ENCODE measurements around the gene ITIH4. TPM values are rescaled to one million over a fixed set of nuclear protein-coding genes. Genes with fewer than 3 reads are reported as not detected.

ITIH4 gene
- total RNA-seq, 2 donors from 2014 or later: 50.6 to 51.4 TPM

- no peak overlapping the region for H3K4me3 ChIP-seq
- DNase-seq (ENCODE audit: low spot score): no peak
- no peak for TF ChIP-seq CTCF (IDR thresholded peaks at IDR 0.05)
- no peaks in the 10 kb centered on the region for H3K36me3 ChIP-seq
- ATAC-seq (ENCODE audit: insufficient number of reproducible peaks, low FRiP score, low read depth): no peak
- H3K9me3 ChIP-seq: no peaks in the 10 kb centered on the region
- H3K4me1 ChIP-seq (ENCODE audit: control insufficient read depth in 1 of 2, low read depth in 2 of 2): no peaks in the 10 kb centered on the region
- no peak overlapping the region for H3K27ac ChIP-seq
- H3K27me3 ChIP-seq (replicated peaks; ENCODE audit: insufficient read depth): no peaks in the 10 kb centered on the region
Measured at GRCh38 chr3:52805270-52806039, 25.0 kb downstream of the ITIH4 start.

GRCh38 chr3:52801839-52802238 is 28.6 kb downstream of the ITIH4 start:
- Histone ChIP-seq H3K27ac (no peak overlapping the region), H3K4me3 (no peak overlapping the region), H3K36me3 (no peaks in the 10 kb centered on the region), H3K27me3 (replicated peaks; ENCODE audit: insufficient read depth) (no peaks in the 10 kb centered on the region), H3K4me1 (ENCODE audit: control insufficient read depth in 1 of 2, low read depth in 2 of 2) (peaks cover 0 to 9% of the 10 kb centered on the region in 2 donors), H3K9me3 (no peaks in the 10 kb centered on the region)
- no peak for TF ChIP-seq CTCF (IDR thresholded peaks at IDR 0.05)
- DNase-seq (ENCODE audit: low spot score) (no peak), ATAC-seq (ENCODE audit: insufficient number of reproducible peaks, low FRiP score, low read depth) (no peak)

- ATAC-seq (ENCODE audit: insufficient number of reproducible peaks, low FRiP score, low read depth): no peak
- H3K4me3 ChIP-seq: no peak overlapping the region
- TF ChIP-seq CTCF (IDR thresholded peaks at IDR 0.05): no peak
- no peaks in the 10 kb centered on the region for H3K27me3 ChIP-seq (replicated peaks; ENCODE audit: insufficient read depth)
- H3K9me3 ChIP-seq: no peaks in the 10 kb centered on the region
- H3K36me3 ChIP-seq: no peaks in the 10 kb centered on the region
- peaks cover 0 to 9% of the 10 kb centered on the region in 2 donors for H3K4me1 ChIP-seq (ENCODE audit: control insufficient read depth in 1 of 2, low read depth in 2 of 2)
- H3K27ac ChIP-seq: no peak overlapping the region
- DNase-seq (ENCODE audit: low spot score): no peak
Measured at GRCh38 chr3:52800079-52800478, 30.4 kb downstream of the ITIH4 start.

- TF ChIP-seq CTCF (IDR thresholded peaks at IDR 0.05): peak; percentile 21
- no peak overlapping the region for H3K4me3 ChIP-seq
- ATAC-seq (ENCODE audit: insufficient number of reproducible peaks, low FRiP score, low read depth) (no peak), DNase-seq (ENCODE audit: low spot score) (no peak)
- H3K27me3 ChIP-seq (replicated peaks; ENCODE audit: insufficient read depth): no peaks in the 10 kb centered on the region
- H3K27ac ChIP-seq: no peak overlapping the region
- H3K9me3 ChIP-seq: no peaks in the 10 kb centered on the region
- H3K36me3 ChIP-seq: no peaks in the 10 kb centered on the region
- peaks cover 0 to 9% of the 10 kb centered on the region in 2 donors for H3K4me1 ChIP-seq (ENCODE audit: control insufficient read depth in 1 of 2, low read depth in 2 of 2)
Measured at GRCh38 chr3:52798978-52799476, 31.4 kb downstream of the ITIH4 start.

GRCh38 chr3:52798376-52798977 is 32.0 kb downstream of the ITIH4 start:
- DNase-seq (ENCODE audit: low spot score) (no peak), ATAC-seq (ENCODE audit: insufficient number of reproducible peaks, low FRiP score, low read depth) (no peak)
- Histone ChIP-seq H3K4me3 (no peak overlapping the region), H3K36me3 (no peaks in the 10 kb centered on the region), H3K9me3 (no peaks in the 10 kb centered on the region), H3K27me3 (replicated peaks; ENCODE audit: insufficient read depth) (no peaks in the 10 kb centered on the region), H3K4me1 (ENCODE audit: control insufficient read depth in 1 of 2, low read depth in 2 of 2) (peaks cover 0 to 9% of the 10 kb centered on the region in 2 donors), H3K27ac (no peak overlapping the region)
- TF ChIP-seq CTCF (IDR thresholded peaks at IDR 0.05): no peak

Data from thoracic aorta (tissue), 2 donors.